Activated T-helper 2 cell treated with anti-CD3 and anti-CD28 coated beads, Interferon-gamma antibody, Interleukin-2, Interleukin-4, amounts not matched to agents 10 μg/mL and 5 μg/mL and 100 μg/mL, durations not matched to agents 14 hours and 24 hours and 36 hours (primary cell): ENCODE data around the gene BTD. TPM values are rescaled to one million over a fixed set of nuclear protein-coding genes. Genes with fewer than 3 reads are reported as not detected.
"Not testable (repeated sequence)": the region's sequence is repeated elsewhere in the genome, so short reads cannot be mapped to it uniquely, and the experiment has no call there.

ENCODE experiments used
- DNase-seq: peaks from one replicate; pipeline ENCODE4 v3.0.0; 2021; ENCODE audit warnings: low spot score
- H3K27ac Mint-ChIP-seq: one replicate; pipeline ENCODE4 v1.8.0; 2021; ENCODE audit warnings: mixed read lengths
- H3K27me3 Mint-ChIP-seq: one replicate; pipeline ENCODE4 v1.8.0; 2021; ENCODE audit warnings: low read depth, mixed read lengths
- H3K36me3 Mint-ChIP-seq: one replicate; pipeline ENCODE4 v1.8.0; 2021; ENCODE audit warnings: low read depth, mixed read lengths
- H3K4me1 Mint-ChIP-seq: one replicate; pipeline ENCODE4 v1.8.0; 2021; ENCODE audit warnings: low read depth, mixed read lengths
- H3K4me3 Mint-ChIP-seq: one replicate; pipeline ENCODE4 v1.8.0; 2021; ENCODE audit warnings: low read depth, mild to moderate bottlenecking, moderate library complexity, mixed read lengths
- H3K9me3 Mint-ChIP-seq: one replicate; pipeline ENCODE4 v1.8.0; 2021; ENCODE audit warnings: mixed read lengths
- intact Hi-C: fragments of 100-400 bp; cut with micrococcal nuclease; formaldehyde crosslinking; loops from one replicate; pipeline ENCODE4 v1.15.1; 2023
- total RNA-seq: library from RNA; stranded (reverse); gene quantifications from 2 replicates; pipeline ENCODE4 v1.2.3, GENCODE V29; 2022

Gene BTD
- total RNA-seq, 1 donor from 2014 or later, result 3.9 TPM

GRCh38 chr3:15611018-15611417 lies 9.5 kb downstream of the BTD start:
- peaks cover 8% of the 10 kb centered on the region for H3K4me1 Mint-ChIP-seq
- DNase-seq, result no peak
- H3K36me3 Mint-ChIP-seq, result no peaks in the 10 kb centered on the region
- H3K4me3 Mint-ChIP-seq, result no peak overlapping the region
- H3K9me3 Mint-ChIP-seq, result no peaks in the 10 kb centered on the region
- no peaks in the 10 kb centered on the region for H3K27me3 Mint-ChIP-seq
- no peak overlapping the region for H3K27ac Mint-ChIP-seq
- intact Hi-C loops, result no loop called here

GRCh38 chr3:15612001-15612400 lies 10.5 kb downstream of the BTD start:
- intact Hi-C loops, result no loop called here
- no peaks in the 10 kb centered on the region for H3K36me3 Mint-ChIP-seq
- no peak overlapping the region for H3K4me3 Mint-ChIP-seq
- H3K9me3 Mint-ChIP-seq, result peaks cover under 1% of the 10 kb centered on the region
- peaks cover 6% of the 10 kb centered on the region for H3K4me1 Mint-ChIP-seq
- H3K27me3 Mint-ChIP-seq, result no peaks in the 10 kb centered on the region
- DNase-seq, result no peak
- no peak overlapping the region for H3K27ac Mint-ChIP-seq

- intact Hi-C loops, result no loop called here
- DNase-seq, result no peak
- Mint-ChIP-seq H3K27ac (no peak overlapping the region), H3K4me3 (no peak overlapping the region), H3K4me1 (peaks cover 8% of the 10 kb centered on the region), H3K36me3 (peaks cover 11% of the 10 kb centered on the region), H3K27me3 (no peaks in the 10 kb centered on the region), H3K9me3 (peaks cover 22% of the 10 kb centered on the region)
Observed at GRCh38 chr3:15614958-15615357, 13.4 kb downstream of the BTD start.

GRCh38 chr3:15616053-15616452 lies 14.5 kb downstream of the BTD start:
- peaks cover 8% of the 10 kb centered on the region for H3K4me1 Mint-ChIP-seq
- intact Hi-C loops, result no loop called here

GRCh38 chr3:15619659-15620464 lies 18.3 kb downstream of the BTD start:
- Mint-ChIP-seq H3K36me3 (peaks cover 53% of the 10 kb centered on the region), H3K9me3 (peaks cover 63% of the 10 kb centered on the region), H3K4me1 (peaks cover 25% of the 10 kb centered on the region)
- H3K27me3 Mint-ChIP-seq, intact Hi-C loops, H3K27ac Mint-ChIP-seq, DNase-seq, H3K4me3 Mint-ChIP-seq: not testable (repeated sequence)

More at GRCh38 chr3:15616053-15616452, 14.5 kb downstream of the BTD start:
- DNase-seq, result no peak
- Mint-ChIP-seq H3K9me3 (peaks cover 33% of the 10 kb centered on the region), H3K27me3 (no peaks in the 10 kb centered on the region), H3K27ac (no peak overlapping the region), H3K36me3 (peaks cover 21% of the 10 kb centered on the region), H3K4me3 (no peak overlapping the region)

GRCh38 chr3:15623535-15624440 lies 22.2 kb downstream of the BTD start:
- Mint-ChIP-seq H3K9me3 (peaks cover 53% of the 10 kb centered on the region), H3K4me3 (no peak overlapping the region), H3K27me3 (no peaks in the 10 kb centered on the region), H3K4me1 (peaks cover 31% of the 10 kb centered on the region), H3K27ac (peak overlapping the region; percentile 91), H3K36me3 (peaks cover 58% of the 10 kb centered on the region)
- no peak for DNase-seq
- intact Hi-C loops, result no loop called here

- Mint-ChIP-seq H3K9me3 (peaks cover 6% of the 10 kb centered on the region), H3K27ac (no peak overlapping the region), H3K4me3 (no peak overlapping the region), H3K4me1 (peaks cover 53% of the 10 kb centered on the region), H3K36me3 (peaks cover 14% of the 10 kb centered on the region), H3K27me3 (no peaks in the 10 kb centered on the region)
- intact Hi-C loops, result no loop called here
- DNase-seq, result no peak
Observed at GRCh38 chr3:15628967-15629366, 27.4 kb downstream of the BTD start.

GRCh38 chr3:15629860-15630597 lies 28.5 kb downstream of the BTD start:
- Mint-ChIP-seq H3K27ac (peak overlapping the region; percentile 64), H3K36me3 (peaks cover 4% of the 10 kb centered on the region), H3K27me3 (no peaks in the 10 kb centered on the region), H3K4me1 (peaks cover 52% of the 10 kb centered on the region), H3K4me3 (peak overlapping the region; percentile 6), H3K9me3 (no peaks in the 10 kb centered on the region)
- peak; percentile 63 for DNase-seq
- intact Hi-C loops, result loop anchor here (1.0 to 5.0 kb wide), 6 partner anchors 17 to 549 kb away; no protein-coding TSS in a partner anchor

GRCh38 chr3:15630646-15631350 lies 29.3 kb downstream of the BTD start:
- no peak for DNase-seq
- intact Hi-C loops, result loop anchor here (1.0 to 5.0 kb wide), 6 partner anchors 17 to 548 kb away; no protein-coding TSS in a partner anchor
- Mint-ChIP-seq H3K4me3 (no peak overlapping the region), H3K9me3 (no peaks in the 10 kb centered on the region), H3K4me1 (peaks cover 54% of the 10 kb centered on the region), H3K27ac (peak overlapping the region; percentile 64), H3K27me3 (no peaks in the 10 kb centered on the region), H3K36me3 (peaks cover 1% of the 10 kb centered on the region)

- intact Hi-C loops, result loop anchor here (2.0 to 5.0 kb wide), 2 partner anchors 96 to 547 kb away; no protein-coding TSS in a partner anchor
- DNase-seq, result no peak
- no peaks in the 10 kb centered on the region for H3K9me3 Mint-ChIP-seq
- H3K27ac Mint-ChIP-seq, result peak overlapping the region; percentile 34
- no peak overlapping the region for H3K4me3 Mint-ChIP-seq
- no peaks in the 10 kb centered on the region for H3K27me3 Mint-ChIP-seq
- H3K36me3 Mint-ChIP-seq, result no peaks in the 10 kb centered on the region
- H3K4me1 Mint-ChIP-seq, result peaks cover 58% of the 10 kb centered on the region
Observed at GRCh38 chr3:15631426-15632211, 30.1 kb downstream of the BTD start.

- Mint-ChIP-seq H3K9me3 (no peaks in the 10 kb centered on the region), H3K27me3 (no peaks in the 10 kb centered on the region), H3K36me3 (no peaks in the 10 kb centered on the region), H3K27ac (peak overlapping the region; percentile 34), H3K4me1 (peaks cover 62% of the 10 kb centered on the region), H3K4me3 (no peak overlapping the region)
- no peak for DNase-seq
- intact Hi-C loops, result loop anchor here (5.0 kb wide), 1 partner anchor 95 kb away; no protein-coding TSS in a partner anchor
Observed at GRCh38 chr3:15632212-15632580, 30.7 kb downstream of the BTD start.
